Central memory CD8-positive, alpha-beta T cell (primary cell): ENCODE measurements around the gene CACHD1.

Experiments used
- ATAC-seq: fragments of 150-1000 bp; cut with Tn5 transposase; replicated peaks from 2 replicates; pipeline ENCODE4 v1.10.0; 2022; ENCODE audit warnings: mild to moderate bottlenecking, moderate FRiP score, moderate number of reproducible peaks; ENCODE audit not compliant: poor library complexity, severe bottlenecking; ENCODE audit errors: extremely low read depth
- DNase-seq, 2 donors: peaks; one replicate each; pipeline ENCODE4 v3.0.0; 2021; ENCODE audit warnings: low spot score in 2 of 2
- H3K27ac Mint-ChIP-seq: one replicate; pipeline ENCODE4 v1.8.0; 2022; ENCODE audit warnings: low read depth, mild to moderate bottlenecking, moderate library complexity, mixed read lengths
- H3K27me3 Mint-ChIP-seq: one replicate; pipeline ENCODE4 v1.8.0; 2022; ENCODE audit warnings: mixed read lengths
- H3K36me3 Mint-ChIP-seq: one replicate; pipeline ENCODE4 v1.8.0; 2022; ENCODE audit warnings: mild to moderate bottlenecking, moderate library complexity, mixed read lengths; ENCODE audit not compliant: insufficient read depth
- H3K4me1 Mint-ChIP-seq: one replicate; pipeline ENCODE4 v1.8.0; 2022; ENCODE audit warnings: mixed read lengths
- H3K4me3 Mint-ChIP-seq: one replicate; pipeline ENCODE4 v1.8.0; 2022; ENCODE audit warnings: mild to moderate bottlenecking, moderate library complexity, mixed read lengths
- H3K9me3 Mint-ChIP-seq: one replicate; pipeline ENCODE4 v1.8.0; 2022; ENCODE audit warnings: mixed read lengths

CACHD1 gene

DNA sequence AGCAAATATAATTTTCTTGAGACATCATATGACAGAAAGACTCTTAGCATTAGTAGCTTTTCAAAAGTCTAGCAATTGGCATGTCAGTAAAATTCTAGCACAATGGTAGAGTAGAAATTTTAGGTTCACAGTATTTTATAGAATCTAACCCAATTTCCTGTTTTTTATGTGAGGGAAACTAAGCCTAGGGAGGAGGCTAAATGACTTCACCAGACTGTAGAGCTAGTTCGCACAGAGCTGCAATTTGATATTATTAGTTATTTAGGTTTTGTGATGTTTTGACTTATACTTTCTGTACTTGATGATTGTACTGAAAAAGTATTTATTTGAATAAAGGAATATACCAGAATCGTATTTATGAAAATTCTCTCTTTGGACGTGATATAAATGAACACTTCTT lies 68.5 kb downstream of the CACHD1 start:
- Mint-ChIP-seq H3K27ac (no peak overlapping the region), H3K4me1 (no peaks in the 10 kb centered on the region)

DNA sequence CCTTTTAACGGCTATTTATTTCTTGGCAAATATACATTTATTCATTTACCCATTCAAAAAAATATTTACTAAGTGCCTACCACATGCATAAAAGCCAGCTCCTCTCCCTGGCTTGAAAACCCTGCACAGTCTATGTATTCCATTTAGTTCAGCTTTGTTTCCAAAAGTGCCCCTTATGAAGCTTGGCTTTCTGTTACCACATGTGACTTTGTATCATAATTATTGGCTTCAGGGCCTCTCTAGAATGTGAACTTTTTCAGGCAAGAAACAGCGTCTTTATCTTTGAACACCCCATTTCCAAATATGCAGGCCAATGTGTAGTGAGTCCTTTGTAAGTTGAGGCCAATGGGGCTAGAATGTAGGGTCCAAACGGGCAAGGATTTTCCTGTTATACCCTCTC lies 69.4 kb downstream of the CACHD1 start:
- Mint-ChIP-seq H3K9me3 (no peaks in the 10 kb centered on the region), H3K27ac (no peak overlapping the region), H3K4me1 (no peaks in the 10 kb centered on the region), H3K4me3 (no peak overlapping the region), H3K27me3 (peaks cover 24% of the 10 kb centered on the region), H3K36me3 (no peaks in the 10 kb centered on the region)
- no peak for DNase-seq
- no peak for ATAC-seq

More for the DNA sequence above, 68.5 kb downstream of the CACHD1 start:
- DNase-seq (no peak), ATAC-seq (no peak)
- H3K27me3 Mint-ChIP-seq: peaks cover 20% of the 10 kb centered on the region
- H3K36me3 Mint-ChIP-seq: no peaks in the 10 kb centered on the region
- H3K4me3 Mint-ChIP-seq: no peak overlapping the region
- no peaks in the 10 kb centered on the region for H3K9me3 Mint-ChIP-seq

DNA sequence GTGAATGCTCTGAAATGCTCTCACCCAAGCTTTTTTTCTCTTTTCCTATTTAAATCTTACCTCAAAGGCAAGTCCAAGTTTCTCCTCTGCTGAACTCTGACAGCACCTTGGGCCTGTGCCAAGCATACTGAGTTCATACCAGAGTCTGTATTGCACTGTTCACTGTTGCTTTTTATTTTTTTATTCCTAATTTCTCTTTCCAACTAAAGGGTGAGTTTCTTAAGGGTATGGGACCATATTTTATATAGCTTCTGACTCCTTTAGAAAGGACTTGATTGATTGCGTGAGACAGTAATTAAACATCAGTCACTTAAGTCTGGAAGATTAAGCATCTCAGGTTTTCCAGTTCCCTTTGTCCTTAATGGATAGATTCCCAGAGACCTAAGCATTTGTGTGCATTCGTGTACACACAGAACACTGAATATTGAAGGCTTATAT lies 69.9 kb downstream of the CACHD1 start:
- DNase-seq (no peak), ATAC-seq (no peak)
- Mint-ChIP-seq H3K4me1 (no peaks in the 10 kb centered on the region), H3K36me3 (no peaks in the 10 kb centered on the region), H3K9me3 (no peaks in the 10 kb centered on the region), H3K4me3 (no peak overlapping the region), H3K27me3 (peaks cover 28% of the 10 kb centered on the region), H3K27ac (no peak overlapping the region)

DNA sequence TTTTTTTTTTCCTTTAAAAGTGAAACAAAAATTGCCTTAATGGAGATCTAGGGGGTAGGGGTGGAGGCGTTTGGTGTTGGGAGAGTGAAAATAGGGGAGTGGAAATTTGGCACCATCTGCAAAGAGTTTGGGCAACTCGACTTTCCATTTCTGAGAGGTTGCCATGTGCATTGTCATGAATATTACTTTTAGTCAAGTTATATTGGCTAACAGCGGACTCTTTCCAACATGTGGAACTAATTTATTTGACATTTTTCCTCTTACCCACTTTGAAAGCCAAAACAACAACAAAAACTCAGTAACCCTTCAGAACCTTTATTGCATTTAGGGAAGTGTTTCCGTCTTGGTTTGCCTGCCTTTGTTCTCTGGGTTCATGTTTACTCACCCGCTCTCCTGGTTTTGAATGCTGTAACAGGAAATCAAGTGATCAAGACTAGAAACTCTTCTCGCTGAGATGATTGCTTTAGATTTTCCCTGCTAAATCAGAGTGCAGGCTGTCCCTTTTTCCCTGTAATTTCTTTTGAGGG lies 70.4 kb downstream of the CACHD1 start:
- no peak overlapping the region for H3K4me3 Mint-ChIP-seq
- no peak overlapping the region for H3K27ac Mint-ChIP-seq
- no peaks in the 10 kb centered on the region for H3K36me3 Mint-ChIP-seq
- ATAC-seq: no peak
- no peaks in the 10 kb centered on the region for H3K9me3 Mint-ChIP-seq
- no peak for DNase-seq
- peaks cover 27% of the 10 kb centered on the region for H3K27me3 Mint-ChIP-seq
- no peaks in the 10 kb centered on the region for H3K4me1 Mint-ChIP-seq

DNA sequence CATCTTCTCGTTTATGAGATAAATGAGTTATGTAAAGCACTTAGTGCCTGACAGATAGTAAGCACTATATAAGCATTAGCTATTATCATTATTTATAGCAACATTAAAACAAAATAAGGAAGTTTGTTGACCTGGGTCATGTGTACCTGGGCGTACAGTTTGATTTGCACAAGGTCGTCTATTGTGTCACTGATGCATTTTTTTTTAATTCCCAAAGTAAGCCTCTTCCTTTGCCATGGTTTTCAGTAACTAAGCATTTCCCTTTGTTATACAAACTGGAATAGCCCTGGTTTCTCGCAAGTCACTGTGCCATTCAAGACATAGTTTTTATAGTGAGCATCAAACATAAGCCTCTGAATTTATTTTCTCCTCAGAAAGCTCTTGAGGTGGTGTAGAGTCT lies 72.2 kb downstream of the CACHD1 start:
- H3K36me3 Mint-ChIP-seq: no peaks in the 10 kb centered on the region
- no peaks in the 10 kb centered on the region for H3K9me3 Mint-ChIP-seq
- no peaks in the 10 kb centered on the region for H3K4me1 Mint-ChIP-seq
- ATAC-seq: no peak
- H3K4me3 Mint-ChIP-seq: no peak overlapping the region
- H3K27ac Mint-ChIP-seq: no peak overlapping the region
- peaks cover 19% of the 10 kb centered on the region for H3K27me3 Mint-ChIP-seq
- no peak for DNase-seq

DNA sequence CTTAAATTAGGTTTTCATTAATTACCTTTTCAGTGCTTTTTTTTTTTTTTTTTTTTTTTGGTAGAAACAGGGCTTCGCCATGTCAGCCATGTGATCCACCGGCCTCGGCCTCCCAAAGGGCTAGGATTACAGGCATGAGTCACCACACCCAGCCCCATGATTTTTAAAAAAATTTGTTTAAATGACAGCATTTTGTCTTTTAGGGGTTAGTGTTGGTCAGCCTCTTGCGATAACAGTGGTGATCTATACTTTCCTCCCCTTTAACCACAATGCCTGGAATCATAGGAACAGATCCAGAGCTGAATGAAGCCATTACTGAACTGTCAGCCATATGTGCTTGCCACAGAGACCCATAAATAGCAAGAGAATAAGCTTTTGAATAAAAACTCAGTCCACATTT lies 73.9 kb downstream of the CACHD1 start:
- no peak overlapping the region for H3K27ac Mint-ChIP-seq
- no peak for ATAC-seq
- no peak for DNase-seq
- H3K27me3 Mint-ChIP-seq: peaks cover 19% of the 10 kb centered on the region
- no peaks in the 10 kb centered on the region for H3K4me1 Mint-ChIP-seq
- H3K4me3 Mint-ChIP-seq: no peak overlapping the region
- no peaks in the 10 kb centered on the region for H3K36me3 Mint-ChIP-seq
- H3K9me3 Mint-ChIP-seq: no peaks in the 10 kb centered on the region

DNA sequence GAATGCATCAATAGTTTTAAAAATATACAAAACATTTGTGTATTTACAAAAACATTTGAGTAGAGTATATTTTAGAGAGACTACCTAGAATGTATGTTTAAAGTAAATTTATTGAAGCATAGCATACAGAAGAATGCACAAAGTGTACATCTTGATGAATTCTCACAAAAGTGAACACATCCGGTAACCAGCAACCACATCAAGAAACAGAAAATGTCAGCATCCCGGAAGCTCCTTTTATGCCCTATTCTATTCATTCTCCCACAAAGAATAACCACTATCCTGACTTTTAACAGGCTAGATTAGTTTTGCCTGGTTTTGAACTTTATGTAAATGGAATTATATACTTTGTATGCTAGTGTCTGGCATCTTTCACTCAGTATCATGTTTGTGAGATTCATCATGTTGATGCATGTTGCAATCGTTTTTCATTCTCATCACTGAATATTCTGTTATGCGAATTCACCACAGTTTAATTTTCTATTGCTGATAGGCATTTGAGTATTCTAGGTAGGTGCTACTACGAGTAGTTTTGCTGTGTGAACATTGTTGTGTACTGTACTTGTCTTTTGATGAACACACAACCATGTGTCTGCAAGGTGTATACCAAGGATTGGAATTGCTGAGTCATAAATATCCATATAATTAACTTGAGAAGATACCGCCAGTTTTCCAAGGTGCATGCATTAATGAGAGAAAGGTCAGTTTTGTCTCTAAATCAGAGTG lies 75.4 kb downstream of the CACHD1 start:
- H3K27me3 Mint-ChIP-seq: peaks cover 9% of the 10 kb centered on the region
- no peak for DNase-seq
- no peaks in the 10 kb centered on the region for H3K9me3 Mint-ChIP-seq
- no peak overlapping the region for H3K27ac Mint-ChIP-seq
- H3K4me3 Mint-ChIP-seq: no peak overlapping the region
- H3K4me1 Mint-ChIP-seq: no peaks in the 10 kb centered on the region
- no peaks in the 10 kb centered on the region for H3K36me3 Mint-ChIP-seq
- no peak for ATAC-seq

DNA sequence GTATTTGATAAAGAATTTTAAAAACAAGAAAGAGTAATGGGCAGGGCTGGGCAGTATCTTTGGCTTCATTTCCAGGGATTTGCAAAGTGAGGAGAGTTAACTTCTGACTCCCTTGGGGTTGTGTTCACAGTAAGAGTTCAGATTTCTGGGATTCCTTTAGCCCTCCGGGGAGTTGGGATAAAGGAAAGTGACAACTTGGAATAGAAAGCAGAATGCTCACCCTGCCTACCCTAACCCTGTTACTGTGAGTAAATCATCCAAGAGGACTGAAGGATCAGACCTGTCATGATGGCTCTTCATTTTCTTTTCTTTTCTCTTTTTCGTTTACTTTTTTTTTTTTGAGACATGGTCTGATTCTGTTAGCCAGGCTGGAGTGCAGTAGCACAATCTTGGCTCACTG lies 76.1 kb downstream of the CACHD1 start:
- no peaks in the 10 kb centered on the region for H3K4me1 Mint-ChIP-seq
- no peaks in the 10 kb centered on the region for H3K36me3 Mint-ChIP-seq
- H3K27me3 Mint-ChIP-seq: peaks cover 9% of the 10 kb centered on the region
- H3K27ac Mint-ChIP-seq: no peak overlapping the region
- no peak overlapping the region for H3K4me3 Mint-ChIP-seq
- ATAC-seq (no peak), DNase-seq (no peak)
- no peaks in the 10 kb centered on the region for H3K9me3 Mint-ChIP-seq

DNA sequence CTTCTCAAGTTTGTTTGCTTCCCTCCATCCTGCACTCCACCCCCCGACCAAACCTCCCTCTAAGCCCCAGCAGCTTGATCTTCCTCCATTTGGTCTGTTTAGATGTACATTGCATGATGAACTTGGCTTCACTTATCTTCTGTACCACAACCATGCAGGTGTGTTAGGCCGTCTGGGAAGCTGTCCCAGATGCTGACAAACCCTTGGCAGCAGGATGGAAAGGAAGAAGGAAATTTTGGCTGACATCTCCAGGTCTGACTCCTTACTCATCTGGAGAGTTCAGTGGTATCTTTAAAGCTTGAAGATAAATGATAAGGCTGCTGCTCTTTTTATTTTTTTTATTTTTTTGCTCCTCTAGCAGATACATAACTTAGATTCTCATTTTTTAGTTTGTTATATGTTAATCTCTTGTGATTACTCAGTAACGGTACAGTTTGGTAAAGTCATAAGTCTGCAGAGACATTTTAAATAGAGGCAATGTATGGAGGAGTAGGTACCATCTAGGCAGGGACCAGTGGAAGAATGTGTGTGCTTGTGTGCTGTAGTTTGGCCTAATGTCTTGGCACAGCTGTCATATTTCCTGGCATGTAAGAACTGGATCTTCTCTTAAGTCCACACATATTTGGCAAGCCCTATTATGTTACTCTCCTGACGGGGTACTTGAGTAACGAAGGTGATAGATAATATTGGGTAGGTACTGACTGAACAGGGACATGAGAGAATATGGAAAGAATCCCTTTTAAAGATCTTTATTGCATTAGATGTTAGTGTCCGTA lies 79.7 kb downstream of the CACHD1 start:
- Mint-ChIP-seq H3K36me3 (no peaks in the 10 kb centered on the region), H3K4me3 (no peak overlapping the region), H3K9me3 (no peaks in the 10 kb centered on the region), H3K27me3 (peaks cover 13% of the 10 kb centered on the region), H3K4me1 (no peaks in the 10 kb centered on the region), H3K27ac (no peak overlapping the region)
- ATAC-seq: no peak
- DNase-seq: no peak

DNA sequence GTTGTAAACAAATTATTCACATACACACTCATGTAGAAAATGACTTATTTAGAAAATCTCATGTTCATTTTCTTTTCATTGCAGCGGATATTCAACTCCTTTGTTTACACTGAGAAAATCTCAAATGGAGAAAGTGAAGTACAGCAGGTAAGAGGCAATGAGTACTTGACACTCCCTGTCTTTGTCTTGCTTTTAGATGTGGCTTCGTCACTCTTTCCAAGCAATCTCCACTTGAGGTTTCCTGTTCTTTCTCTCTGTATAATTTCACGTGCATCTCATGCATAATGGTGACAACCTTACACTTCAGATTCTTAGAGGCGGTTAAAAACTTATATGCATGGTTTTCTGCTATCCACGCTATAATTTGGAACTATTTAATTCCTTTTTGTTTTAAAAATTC lies 80.6 kb downstream of the CACHD1 start:
- peaks cover 20% of the 10 kb centered on the region for H3K27me3 Mint-ChIP-seq
- no peaks in the 10 kb centered on the region for H3K4me1 Mint-ChIP-seq
- no peak overlapping the region for H3K4me3 Mint-ChIP-seq
- DNase-seq (no peak), ATAC-seq (peak; percentile 40)
- no peaks in the 10 kb centered on the region for H3K36me3 Mint-ChIP-seq
- H3K9me3 Mint-ChIP-seq: no peaks in the 10 kb centered on the region
- H3K27ac Mint-ChIP-seq: no peak overlapping the region

DNA sequence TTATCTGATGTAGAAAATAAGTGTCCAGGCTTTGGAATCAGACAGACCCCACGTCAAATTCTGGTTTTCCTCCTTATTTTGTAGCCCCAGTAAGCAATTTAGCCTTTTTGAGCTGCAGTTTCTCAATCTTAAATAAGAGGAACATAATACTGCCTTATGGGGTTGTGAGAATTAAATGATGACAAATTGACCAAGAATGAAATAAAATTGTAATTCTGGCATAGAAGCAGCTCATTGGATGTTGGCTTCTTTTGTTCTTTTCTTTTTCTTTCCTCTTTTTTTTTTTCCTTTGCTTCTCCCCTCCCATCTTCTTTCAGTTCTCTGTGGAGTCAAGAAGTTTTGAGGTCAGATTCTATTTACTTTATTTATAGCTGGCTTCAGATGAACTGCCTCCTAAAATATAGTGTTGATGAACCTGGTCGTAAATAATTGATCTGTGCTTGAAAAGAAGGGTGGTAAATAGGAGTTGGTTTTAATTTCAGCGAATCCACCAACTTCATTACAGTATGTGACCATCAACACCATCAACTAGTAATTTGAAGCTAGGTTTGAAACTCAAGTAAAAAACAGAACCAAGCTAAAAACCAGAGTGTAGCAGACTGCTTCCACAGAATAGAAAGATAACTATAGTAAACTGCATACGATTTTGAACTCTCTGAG lies 81.1 kb downstream of the CACHD1 start:
- Mint-ChIP-seq H3K27ac (no peak overlapping the region), H3K27me3 (peaks cover 26% of the 10 kb centered on the region), H3K4me1 (no peaks in the 10 kb centered on the region)

DNA sequence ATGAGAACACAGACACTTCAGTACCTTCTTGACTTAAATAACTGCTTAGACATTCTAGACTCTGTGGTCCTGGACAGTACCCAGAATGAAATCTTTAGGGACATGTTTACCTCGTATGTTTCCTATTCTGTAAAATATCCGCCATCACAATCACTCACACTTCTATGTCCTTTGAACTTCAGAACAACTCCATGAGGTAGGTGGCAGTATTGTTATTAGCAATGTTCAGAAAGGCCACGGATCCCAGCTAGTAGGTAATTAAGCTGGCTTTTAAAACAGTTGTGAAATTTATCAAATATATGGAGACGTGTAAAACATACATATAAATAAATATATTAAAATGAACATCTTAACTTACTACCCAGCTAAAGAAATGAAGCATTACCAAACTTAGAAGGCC lies 83.4 kb downstream of the CACHD1 start:
- DNase-seq: no peak
- Mint-ChIP-seq H3K36me3 (no peaks in the 10 kb centered on the region), H3K4me3 (no peak overlapping the region), H3K27me3 (peaks cover 42% of the 10 kb centered on the region), H3K9me3 (peaks cover 4% of the 10 kb centered on the region), H3K4me1 (no peaks in the 10 kb centered on the region), H3K27ac (no peak overlapping the region)
- no peak for ATAC-seq

More for the DNA sequence above, 81.1 kb downstream of the CACHD1 start:
- Mint-ChIP-seq H3K36me3 (no peaks in the 10 kb centered on the region), H3K9me3 (no peaks in the 10 kb centered on the region), H3K4me3 (no peak overlapping the region)
- DNase-seq (no peak), ATAC-seq (no peak)
